NT2/D1 (cell line): Measurements from ENCODE around the gene IPMK.

Source experiments
- DNase-seq: peaks from one replicate; pipeline ENCODE4 v3.0.0-alpha.2; 2011; ENCODE audit warnings: low read depth, low spot score
- H3K27me3 ChIP-seq: 2 replicates; pipeline ENCODE4 v1.6.0; 2011; ENCODE audit warnings: mild to moderate bottlenecking; ENCODE audit not compliant: insufficient read length, insufficient read depth
- H3K36me3 ChIP-seq: 2 replicates; pipeline ENCODE4 v1.6.1; 2011; ENCODE audit warnings: mild to moderate bottlenecking, low read length, mixed read lengths; ENCODE audit not compliant: insufficient read depth, insufficient read length
- H3K4me1 ChIP-seq: 2 replicates; pipeline ENCODE4 v1.5.1; 2011; ENCODE audit not compliant: insufficient read depth, insufficient read length
- H3K4me3 ChIP-seq: 2 replicates; pipeline ENCODE4 v1.5.1; 2011; ENCODE audit warnings: low read depth; ENCODE audit not compliant: insufficient read length
- H3K9ac ChIP-seq: 2 replicates; pipeline ENCODE4 v1.6.0; 2011; ENCODE audit warnings: low read depth; ENCODE audit not compliant: insufficient read length
- H3K9me3 ChIP-seq: 2 replicates; pipeline ENCODE4 v1.5.1; 2011; ENCODE audit warnings: mild to moderate bottlenecking, low read length; ENCODE audit not compliant: insufficient read depth
- SUZ12 ChIP-seq: IDR thresholded peaks from 2 replicates; pipeline ENCODE4 v1.6.1; 2011; ENCODE audit not compliant: insufficient read length, insufficient read depth; ENCODE audit errors: extremely low read depth
- YY1 ChIP-seq: IDR thresholded peaks from 2 replicates; pipeline ENCODE4 v1.6.1; 2011; ENCODE audit not compliant: insufficient read length, insufficient read depth
- ZNF274 ChIP-seq: IDR thresholded peaks from 2 replicates; pipeline ENCODE4 v1.6.1; 2011; ENCODE audit warnings: mild to moderate bottlenecking, low read depth, low read length

IPMK gene

DNA sequence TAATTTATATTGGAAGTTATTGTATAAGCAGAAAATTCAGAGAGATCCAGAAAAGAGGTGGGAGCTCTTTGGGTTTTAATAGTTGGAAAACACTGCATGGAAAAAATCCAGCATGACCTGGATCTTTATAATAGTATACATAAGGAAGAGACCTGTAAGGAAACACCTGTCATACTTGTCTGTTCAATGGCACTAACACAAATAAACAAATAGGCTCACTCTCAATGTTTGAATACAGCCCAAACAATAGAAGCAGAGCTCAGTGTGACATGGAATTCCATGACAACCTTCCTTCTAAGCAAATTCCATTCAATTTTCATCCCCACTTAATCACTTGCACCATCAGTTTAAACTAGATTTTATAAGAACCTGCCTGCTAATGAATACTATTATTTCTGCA, 33.0 kb upstream of the IPMK start:
- TF ChIP-seq ZNF274 (no peak), YY1 (no peak), SUZ12 (no peak)
- no peak for DNase-seq
- Histone ChIP-seq H3K36me3 (no peaks in the 10 kb centered on the region), H3K9me3 (no peaks in the 10 kb centered on the region), H3K9ac (no peak overlapping the region), H3K4me3 (no peak overlapping the region), H3K4me1 (no peaks in the 10 kb centered on the region), H3K27me3 (no peaks in the 10 kb centered on the region)

DNA sequence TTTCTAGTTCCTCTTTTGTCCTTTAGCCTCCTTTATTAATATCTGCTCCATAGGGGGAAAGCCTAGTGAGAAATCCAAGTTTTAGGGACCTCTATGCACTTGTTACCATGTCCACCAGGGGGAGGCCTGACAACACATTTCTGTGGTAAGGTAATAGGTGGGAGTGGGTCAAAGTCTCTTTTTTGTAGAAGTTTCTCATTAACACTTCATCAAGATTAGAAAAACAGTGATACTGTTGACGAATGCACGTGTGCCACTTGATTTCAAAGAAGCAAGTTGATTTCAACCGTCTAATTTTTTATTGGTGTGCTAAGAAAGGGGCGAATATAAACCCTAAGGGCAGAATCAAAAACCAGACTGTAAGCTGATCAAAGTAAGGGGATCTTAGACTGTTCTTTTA, 31.9 kb upstream of the IPMK start:
- DNase-seq, result peak; percentile 28
- no peak overlapping the region for H3K4me3 ChIP-seq
- H3K4me1 ChIP-seq, result no peaks in the 10 kb centered on the region
- no peaks in the 10 kb centered on the region for H3K27me3 ChIP-seq
- H3K9me3 ChIP-seq, result no peaks in the 10 kb centered on the region
- TF ChIP-seq YY1, result no peak
- no peak for TF ChIP-seq SUZ12
- no peak for TF ChIP-seq ZNF274
- no peak overlapping the region for H3K9ac ChIP-seq
- no peaks in the 10 kb centered on the region for H3K36me3 ChIP-seq

DNA sequence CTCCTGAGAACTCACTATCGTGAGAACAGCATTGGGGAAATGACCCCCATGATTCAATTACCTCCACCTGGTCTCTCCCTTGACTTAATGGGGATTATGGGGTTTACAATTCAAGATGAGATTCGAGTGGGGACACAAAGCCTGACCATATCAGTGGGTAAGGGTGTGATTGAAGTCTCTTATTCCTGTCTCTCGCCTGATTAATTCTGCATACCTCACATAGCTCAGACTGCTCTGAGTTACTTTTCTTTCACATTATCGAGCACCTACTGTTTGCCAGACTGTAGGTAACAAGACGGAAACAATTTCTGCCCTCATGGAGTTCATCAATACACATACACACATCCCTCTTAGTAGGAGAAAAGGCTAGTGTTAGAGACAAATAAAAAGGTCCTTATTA, 26.3 kb upstream of the IPMK start:
- TF ChIP-seq SUZ12 (no peak), ZNF274 (no peak), YY1 (no peak)
- no peak overlapping the region for H3K9ac ChIP-seq

DNA sequence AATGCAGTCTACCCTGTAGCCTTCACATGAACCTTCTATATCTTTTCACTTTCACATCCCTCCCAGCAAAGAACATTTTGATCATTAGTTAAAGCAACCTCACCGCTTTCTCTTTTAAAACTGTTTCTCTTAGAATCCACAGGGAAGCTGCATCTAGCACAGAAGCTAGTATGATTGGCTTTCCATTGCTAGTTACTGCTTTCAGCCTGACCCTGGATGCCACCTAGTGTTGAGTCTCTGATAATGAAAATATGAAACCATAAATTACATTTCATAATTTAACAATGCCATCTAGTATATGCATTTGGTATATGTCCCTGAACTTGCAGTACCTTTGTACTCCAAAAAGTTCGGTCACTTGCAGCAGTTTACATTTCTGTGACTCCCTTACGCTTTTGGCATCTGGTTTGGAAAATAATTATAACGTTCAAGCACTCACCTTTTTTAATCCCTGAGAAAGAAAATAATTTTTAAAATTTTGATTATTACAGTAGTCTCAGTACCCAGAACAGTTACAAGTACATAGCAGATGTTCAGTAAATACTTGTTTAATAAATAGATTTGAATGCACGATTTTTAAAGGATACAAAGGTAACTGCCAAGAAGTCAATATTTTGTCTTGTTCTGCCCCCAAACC, 24.0 kb upstream of the IPMK start:
- TF ChIP-seq SUZ12 (no peak), ZNF274 (no peak), YY1 (no peak)
- Histone ChIP-seq H3K9me3 (no peaks in the 10 kb centered on the region), H3K27me3 (no peaks in the 10 kb centered on the region), H3K36me3 (peaks cover 3% of the 10 kb centered on the region), H3K9ac (no peak overlapping the region), H3K4me1 (no peaks in the 10 kb centered on the region), H3K4me3 (no peak overlapping the region)
- no peak for DNase-seq

More for the DNA sequence above, 26.3 kb upstream of the IPMK start:
- H3K9me3 ChIP-seq, result no peaks in the 10 kb centered on the region
- H3K4me1 ChIP-seq, result no peaks in the 10 kb centered on the region
- no peak overlapping the region for H3K4me3 ChIP-seq
- no peak for DNase-seq
- no peaks in the 10 kb centered on the region for H3K27me3 ChIP-seq
- peaks cover 3% of the 10 kb centered on the region for H3K36me3 ChIP-seq

DNA sequence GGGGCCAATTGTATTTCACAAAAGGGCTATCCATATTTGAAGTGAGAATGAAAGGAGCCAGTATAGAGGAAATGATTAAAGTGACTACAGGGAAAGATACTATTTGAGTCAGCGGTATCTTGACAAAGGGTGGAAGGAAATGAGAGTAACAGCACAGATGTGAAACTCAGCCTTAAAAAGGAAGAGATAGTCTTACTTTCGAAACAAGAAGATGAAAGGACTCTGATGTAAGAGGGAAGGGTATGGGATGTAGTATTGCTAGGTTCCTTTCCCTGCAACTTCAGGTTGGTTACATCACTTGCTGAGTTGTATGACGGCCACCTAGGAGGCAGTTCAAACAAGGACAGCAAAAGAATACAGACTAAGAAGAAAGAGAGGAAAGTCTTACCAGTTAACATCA, 14.9 kb upstream of the IPMK start:
- H3K4me3 ChIP-seq, result no peak overlapping the region
- H3K4me1 ChIP-seq, result no peaks in the 10 kb centered on the region
- H3K27me3 ChIP-seq, result no peaks in the 10 kb centered on the region
- H3K9me3 ChIP-seq, result no peaks in the 10 kb centered on the region
- peaks cover 15% of the 10 kb centered on the region for H3K36me3 ChIP-seq
- TF ChIP-seq SUZ12 (no peak), YY1 (no peak), ZNF274 (no peak)
- DNase-seq, result no peak
- H3K9ac ChIP-seq, result no peak overlapping the region

DNA sequence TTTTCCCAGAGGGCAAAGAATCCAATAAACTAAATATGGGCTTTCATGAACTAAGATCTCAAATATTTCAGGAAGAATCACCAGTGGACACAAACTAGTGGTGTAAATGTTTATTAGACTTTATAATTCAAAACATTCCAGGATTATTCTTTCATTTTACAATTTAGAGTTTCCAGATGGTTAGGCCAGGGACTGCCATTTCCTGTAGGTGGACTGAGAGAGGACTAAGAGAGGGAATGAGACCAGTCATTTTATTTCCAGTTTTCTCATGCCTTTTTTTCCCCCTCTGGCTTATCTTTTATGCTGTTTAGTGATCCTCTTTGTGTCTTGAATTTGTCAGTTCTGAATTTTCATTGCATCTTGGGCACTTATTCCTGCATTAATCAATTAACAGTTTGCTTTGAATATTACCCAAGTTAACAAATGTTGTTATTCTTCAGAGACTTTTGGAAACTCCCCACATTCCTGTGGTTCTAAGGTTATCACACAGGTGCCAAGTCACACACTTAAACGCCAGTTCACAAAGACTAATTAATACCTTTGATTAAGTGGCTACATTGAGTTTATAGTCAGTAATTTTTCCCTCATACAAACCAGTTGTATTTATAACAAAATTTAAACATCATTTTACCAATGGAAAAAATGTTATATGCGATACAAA, 13.5 kb upstream of the IPMK start:
- DNase-seq, result no peak
- no peak overlapping the region for H3K4me3 ChIP-seq
- no peaks in the 10 kb centered on the region for H3K27me3 ChIP-seq
- TF ChIP-seq ZNF274 (no peak), SUZ12 (no peak), YY1 (no peak)
- no peaks in the 10 kb centered on the region for H3K9me3 ChIP-seq
- H3K9ac ChIP-seq, result no peak overlapping the region
- no peaks in the 10 kb centered on the region for H3K4me1 ChIP-seq
- H3K36me3 ChIP-seq, result peaks cover 20% of the 10 kb centered on the region

DNA sequence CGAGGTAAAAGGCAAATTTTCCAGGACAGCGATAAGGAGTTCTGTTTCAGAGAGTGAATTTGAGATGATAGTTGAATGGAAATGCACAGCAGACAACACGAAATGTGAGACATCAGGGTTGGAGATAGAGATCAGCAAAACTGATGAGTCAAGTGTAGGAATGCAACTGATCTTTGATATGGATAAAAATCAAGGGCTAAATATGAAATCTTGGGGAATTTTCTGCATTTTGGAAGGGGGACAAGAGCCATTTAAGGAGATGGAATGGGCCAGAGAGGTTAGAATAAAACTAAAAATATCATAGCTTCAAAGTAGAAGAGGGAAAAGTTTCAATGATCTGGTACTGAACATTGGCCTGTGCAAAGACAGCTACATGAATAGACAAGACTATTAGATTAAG, 12.8 kb upstream of the IPMK start:
- no peak for DNase-seq
- H3K27me3 ChIP-seq, result no peaks in the 10 kb centered on the region
- TF ChIP-seq ZNF274, result no peak
- TF ChIP-seq SUZ12, result no peak
- no peak for TF ChIP-seq YY1
- peaks cover 20% of the 10 kb centered on the region for H3K36me3 ChIP-seq
- no peaks in the 10 kb centered on the region for H3K4me1 ChIP-seq
- H3K9ac ChIP-seq, result no peak overlapping the region
- H3K4me3 ChIP-seq, result no peak overlapping the region
- no peaks in the 10 kb centered on the region for H3K9me3 ChIP-seq

DNA sequence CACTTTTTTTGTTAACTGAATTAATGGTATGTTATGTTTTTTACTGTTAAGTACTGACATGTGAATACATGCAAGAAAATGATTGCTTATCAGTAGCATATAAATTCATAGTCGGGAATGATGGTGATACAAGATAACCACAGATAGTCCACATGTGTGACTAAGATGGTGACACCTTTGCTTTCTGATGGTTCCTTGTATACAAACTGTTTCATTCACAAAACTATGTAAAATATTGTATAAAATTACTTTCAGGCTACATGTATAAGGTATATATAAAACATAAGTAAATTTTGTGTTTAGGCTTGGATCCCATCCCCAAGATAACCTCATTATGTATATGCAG, 11.2 kb upstream of the IPMK start:
- Histone ChIP-seq H3K4me1 (no peaks in the 10 kb centered on the region), H3K27me3 (no peaks in the 10 kb centered on the region), H3K4me3 (no peak overlapping the region), H3K9ac (no peak overlapping the region), H3K9me3 (no peaks in the 10 kb centered on the region), H3K36me3 (peaks cover 20% of the 10 kb centered on the region)
- DNase-seq, result no peak
- TF ChIP-seq YY1 (no peak), ZNF274 (no peak), SUZ12 (no peak)
